Endothelial cell of umbilical vein (primary cell): ENCODE results near the gene PPFIA2.

Experiments
- CTCF ChIP-seq, 2 donors: IDR thresholded peaks; 1 replicate in 1 of 2; 2 replicates in 1 of 2; pipeline ENCODE4 v1.5.1; 2011; ENCODE audit warnings: low read length in 2 of 2, mild to moderate bottlenecking in 2 of 2, moderate library complexity in 2 of 2, control low read depth in 1 of 2, inconsistent platforms in 1 of 2, low read depth in 1 of 2; ENCODE audit not compliant: insufficient read depth in 1 of 2; ENCODE audit errors: extremely low read depth in 1 of 2
- EZH2 ChIP-seq: IDR thresholded peaks from 2 replicates; pipeline ENCODE4 v1.6.1; 2012; ENCODE audit warnings: borderline replicate concordance, low read depth, mild to moderate bottlenecking, moderate library complexity, low read length, inconsistent platforms; ENCODE audit not compliant: severe bottlenecking
- MAX ChIP-seq: IDR thresholded peaks from 2 replicates; pipeline ENCODE4 v1.6.1; 2011; ENCODE audit not compliant: insufficient read depth, insufficient read length
- POLR2A ChIP-seq: IDR thresholded peaks from 2 replicates; pipeline ENCODE4 v1.6.1; 2012; ENCODE audit warnings: low read depth, mild to moderate bottlenecking, control low read depth, low read length

DNA sequence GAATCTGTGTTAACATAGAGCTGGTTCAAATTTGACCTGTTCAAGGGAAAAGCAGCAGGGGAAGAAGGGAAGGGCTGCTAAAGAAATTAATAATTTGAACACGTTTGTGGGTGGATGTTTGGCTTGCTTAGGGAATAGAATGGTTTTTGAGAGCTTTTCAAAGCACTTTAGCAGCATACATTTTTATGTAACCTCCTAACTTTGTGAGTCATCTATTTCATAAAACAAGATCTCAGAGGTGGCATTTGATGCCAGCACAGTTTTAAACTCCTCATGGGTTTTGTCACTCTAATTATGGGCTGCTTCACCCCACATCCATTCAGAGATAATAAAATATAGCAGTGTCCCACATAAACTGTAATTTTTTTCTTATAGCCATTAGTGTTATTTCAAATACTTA is 537.5 kb downstream of the PPFIA2 start:
- no peak for TF ChIP-seq CTCF (IDR thresholded peaks at IDR 0.05; ENCODE audit: extremely low read depth in 1 of 2, insufficient read depth in 1 of 2, low read depth in 1 of 2, low read length in 2 of 2)
- TF ChIP-seq EZH2 = no peak
- TF ChIP-seq POLR2A = no peak
- no peak for TF ChIP-seq MAX
